ENCODE data around the gene DBNL. TPM values are rescaled to one million over a fixed set of nuclear protein-coding genes. Genes with fewer than 3 reads are reported as not detected.
A peak's percentile ranks its signal among the peaks of the same experiment; 100 is the strongest.

DBNL gene
- total and polyA plus RNA-seq, 2 of the 13 experiments (the other 11 are each of a cell fraction or from before 2014, with no cell fraction given) = 20.8 to 35.1 TPM

- TF ChIP-seq ARNT2 (CRISPR knock-in tag; IDR thresholded peaks at IDR 0.05; ENCODE audit: low read depth) = 0 out of 2 replicates have a peak, but pooled peaks have one; percentile 47
- TF ChIP-seq HNF4A (CRISPR knock-in tag; IDR thresholded peaks at IDR 0.05) = peak; percentile 42; the same call in 1 of the 2 replicates
- TF ChIP-seq PAXIP1 (CRISPR knock-in tag; conservative IDR thresholded peaks at IDR 0.05) = peak; percentile 82
- TF ChIP-seq ZMYM3 (CRISPR knock-in tag; IDR thresholded peaks at IDR 0.05) = peak; percentile 53; the same call in 1 of the 2 replicates
- 0 out of 2 replicates have a peak, but pooled peaks have one; percentile 6 for TF ChIP-seq FOSL2 (CRISPR knock-in tag; IDR thresholded peaks at IDR 0.05)
- peak; percentile 58; the same call in 1 of the 2 replicates for TF ChIP-seq HNF1A (IDR thresholded peaks at IDR 0.05; ENCODE audit: low read depth)
- peak; percentile 71; the same call in 1 of the 2 replicates for TF ChIP-seq HNF1A (CRISPR knock-in tag; IDR thresholded peaks at IDR 0.05; ENCODE audit: borderline replicate concordance)
- peak; percentile 43; the same call in 1 of the 2 replicates for TF ChIP-seq ZMYM4 (CRISPR knock-in tag; IDR thresholded peaks at IDR 0.05)
- peak; percentile 49; the same call in 1 of the 2 replicates for TF ChIP-seq NR2F2 (IDR thresholded peaks at IDR 0.05; ENCODE audit: borderline replicate concordance, low read depth)
- TF ChIP-seq HNF1B (CRISPR knock-in tag; IDR thresholded peaks at IDR 0.05) = peak; percentile 68
- 0 out of 2 replicates have a peak, but pooled peaks have one; percentile 38 for TF ChIP-seq ZNF574 (CRISPR knock-in tag; IDR thresholded peaks at IDR 0.05)
- peak; percentile 50; the same call in 1 of the 2 replicates for TF ChIP-seq ETV5 (CRISPR knock-in tag; IDR thresholded peaks at IDR 0.05; ENCODE audit: borderline replicate concordance)
- TF ChIP-seq EP300 (IDR thresholded peaks at IDR 0.05; ENCODE audit: low read depth in 2 of 2, low read length in 2 of 2) = peak in 1 of 2 experiments; percentile 29; a peak in 1 of 4 replicates
- TF ChIP-seq EP300 (CRISPR knock-in tag; IDR thresholded peaks at IDR 0.05; ENCODE audit: borderline replicate concordance) = 0 out of 2 replicates have a peak, but pooled peaks have one; percentile 27
- TF ChIP-seq SPEN (CRISPR knock-in tag; IDR thresholded peaks at IDR 0.05; ENCODE audit: low read depth) = peak; percentile 38; the same call in 1 of the 2 replicates
These were observed 5.4 kb upstream of the DBNL start (continued) for GRCh38 chr7:44038961-44039558.
